HG03354 (cell line): ENCODE measurements around the gene ZFP62.
"Not testable (repeated sequence)": the region's sequence is repeated elsewhere in the genome, so short reads cannot be mapped to it uniquely, and the experiment has no call there.

Experiments
- ATAC-seq: cut with Tn5 transposase; IDR thresholded peaks from one replicate; pipeline ENCODE4 v1.9.1; 2021; ENCODE audit warnings: mild to moderate bottlenecking; ENCODE audit not compliant: unreplicated experiment, poor library complexity, severe bottlenecking

The ZFP62 gene

GRCh38 chr5:180837478-180837877 lies 23.6 kb downstream of the ZFP62 start:
- ATAC-seq = no peak

GRCh38 chr5:180832638-180833068 lies 28.4 kb downstream of the ZFP62 start:
- ATAC-seq = peak; percentile 47

- ATAC-seq = peak; percentile 80
Observed at GRCh38 chr5:180831139-180832093, 29.7 kb downstream of the ZFP62 start.

- peak; percentile 55 for ATAC-seq
Observed at GRCh38 chr5:180830253-180831138, 30.6 kb downstream of the ZFP62 start.

GRCh38 chr5:180829726-180830125 lies 31.4 kb downstream of the ZFP62 start:
- ATAC-seq = no peak

DNA sequence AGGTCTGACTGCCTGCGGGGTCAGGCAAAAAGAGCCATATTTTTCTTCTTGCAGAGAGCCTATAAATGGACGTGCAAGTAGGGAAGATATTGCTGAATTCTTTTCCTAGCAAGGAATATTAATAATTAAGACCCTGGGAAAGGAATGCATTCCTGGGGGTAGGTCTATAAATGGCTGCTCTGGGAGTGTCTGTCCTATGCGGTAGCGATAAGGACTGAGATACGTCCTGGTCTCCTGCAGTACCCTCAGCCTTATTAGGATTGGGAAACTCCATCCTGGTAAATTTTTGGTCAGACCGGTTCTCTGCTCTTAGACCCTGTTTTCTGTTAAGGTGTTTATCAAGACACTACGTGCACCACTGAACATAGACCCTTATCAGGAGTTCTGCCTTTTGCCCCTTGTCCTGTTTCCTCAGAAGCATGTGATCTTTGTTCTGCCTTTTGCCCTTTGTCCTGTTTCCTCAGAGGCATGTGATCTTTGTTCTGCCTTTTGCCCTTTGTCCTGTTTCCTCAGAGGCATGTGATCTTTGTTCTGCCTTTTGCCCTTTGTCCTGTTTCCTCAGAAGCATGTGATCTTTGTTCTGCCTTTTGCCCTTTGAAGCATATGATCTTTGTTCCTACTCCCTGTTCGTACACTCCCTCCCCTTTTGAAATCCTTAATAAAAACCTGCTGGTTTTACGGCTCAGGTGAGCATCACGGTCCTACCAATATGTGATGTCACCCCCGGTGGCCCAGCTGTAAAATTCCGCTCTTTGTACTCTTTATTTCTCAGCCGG lies 32.1 kb downstream of the ZFP62 start:
- not testable (repeated sequence) for ATAC-seq

GRCh38 chr5:180827374-180827773 lies 33.7 kb downstream of the ZFP62 start:
- not testable (repeated sequence) for ATAC-seq

DNA sequence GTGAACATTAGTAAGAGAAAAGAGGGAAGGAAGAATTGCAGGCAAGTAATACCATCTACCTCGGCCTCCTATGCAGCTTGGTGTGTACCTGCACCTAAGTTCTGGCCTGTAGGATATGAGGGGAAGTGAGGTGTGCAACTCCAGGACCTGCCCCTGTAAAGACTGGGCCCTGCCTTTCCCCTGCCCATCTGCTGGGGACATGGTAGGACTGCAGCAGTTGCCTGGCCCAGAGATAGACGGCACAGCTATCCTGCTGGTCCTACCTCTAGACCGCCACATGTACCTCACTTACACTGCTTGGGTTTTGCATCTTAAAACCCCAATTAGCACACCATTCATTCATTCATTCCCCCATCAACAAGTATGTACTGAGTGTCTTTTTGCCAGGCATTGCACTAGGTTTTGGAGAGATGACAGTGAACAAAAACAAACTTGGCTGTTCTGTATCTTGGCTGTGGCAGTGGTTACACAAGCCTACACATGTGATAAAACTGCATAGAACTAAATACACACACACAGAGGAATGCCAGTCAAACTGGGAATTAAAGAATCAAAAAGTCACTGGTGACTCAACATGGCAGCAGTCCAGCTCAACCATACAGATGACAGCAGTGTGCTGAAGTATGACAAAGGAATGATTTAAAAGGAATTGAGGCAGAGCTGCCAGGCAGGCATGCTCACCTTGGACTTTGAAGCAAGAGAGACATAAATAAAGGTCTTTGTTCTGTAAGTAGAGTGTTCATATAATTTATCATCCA lies 35.1 kb downstream of the ZFP62 start:
- ATAC-seq = no peak

- no peak for ATAC-seq
Observed at GRCh38 chr5:180824630-180825476, 36.2 kb downstream of the ZFP62 start.

DNA sequence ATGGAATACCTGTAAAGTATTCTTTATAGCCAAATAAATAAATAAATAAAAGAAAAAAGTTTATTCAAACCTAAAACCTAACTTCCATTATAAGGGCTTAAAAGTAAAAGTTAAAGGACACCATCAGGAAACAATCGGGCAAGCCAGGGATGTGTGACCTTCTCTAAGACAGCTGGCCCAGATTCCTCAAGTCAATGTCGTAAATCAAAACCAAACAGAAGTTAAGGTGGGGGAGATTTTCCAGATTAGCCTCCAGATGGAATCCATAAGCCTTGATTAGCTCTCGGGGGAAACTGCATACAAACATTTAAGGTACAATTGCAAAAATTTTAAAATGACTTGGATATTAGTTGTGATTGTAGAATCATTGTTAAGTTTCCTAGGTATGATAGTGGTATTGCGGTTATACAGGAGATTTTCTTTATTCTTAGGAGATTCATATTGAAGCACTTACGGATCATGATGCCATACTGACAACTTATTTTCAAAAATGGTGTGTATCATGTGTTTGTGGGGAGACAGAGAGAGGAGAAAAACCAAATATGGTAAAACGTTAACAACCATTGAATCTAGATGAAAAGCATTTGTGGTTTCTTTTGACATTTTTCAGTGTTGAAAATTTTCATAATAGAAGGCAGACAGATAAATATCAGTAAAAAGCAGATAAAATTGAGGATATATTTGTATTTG lies 37.0 kb downstream of the ZFP62 start:
- no peak for ATAC-seq

- ATAC-seq = no peak
Observed at GRCh38 chr5:180823346-180823745, 37.7 kb downstream of the ZFP62 start.

DNA sequence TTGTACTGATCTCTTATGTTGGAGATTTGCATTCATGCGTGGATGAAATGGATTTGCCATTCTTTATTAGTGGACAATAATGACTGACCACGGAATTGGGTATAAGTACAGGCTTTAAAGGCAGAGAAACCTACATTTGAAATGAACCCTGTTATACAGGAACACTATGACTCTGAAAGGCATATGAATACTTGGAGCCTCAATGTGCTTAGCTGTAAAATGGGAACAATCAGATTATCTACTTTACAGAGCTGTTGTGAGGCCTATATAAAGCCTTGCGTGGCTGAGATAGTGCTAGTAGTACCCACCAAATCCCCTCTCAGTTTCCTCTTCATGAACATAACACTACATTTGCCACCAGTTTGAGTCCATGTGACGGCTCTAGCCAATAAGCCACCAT lies 39.5 kb downstream of the ZFP62 start:
- no peak for ATAC-seq

GRCh38 chr5:180820788-180821321 lies 40.2 kb downstream of the ZFP62 start:
- ATAC-seq = peak; percentile 83

- ATAC-seq = no peak
Observed at GRCh38 chr5:180818677-180819341, 42.3 kb downstream of the ZFP62 start.

DNA sequence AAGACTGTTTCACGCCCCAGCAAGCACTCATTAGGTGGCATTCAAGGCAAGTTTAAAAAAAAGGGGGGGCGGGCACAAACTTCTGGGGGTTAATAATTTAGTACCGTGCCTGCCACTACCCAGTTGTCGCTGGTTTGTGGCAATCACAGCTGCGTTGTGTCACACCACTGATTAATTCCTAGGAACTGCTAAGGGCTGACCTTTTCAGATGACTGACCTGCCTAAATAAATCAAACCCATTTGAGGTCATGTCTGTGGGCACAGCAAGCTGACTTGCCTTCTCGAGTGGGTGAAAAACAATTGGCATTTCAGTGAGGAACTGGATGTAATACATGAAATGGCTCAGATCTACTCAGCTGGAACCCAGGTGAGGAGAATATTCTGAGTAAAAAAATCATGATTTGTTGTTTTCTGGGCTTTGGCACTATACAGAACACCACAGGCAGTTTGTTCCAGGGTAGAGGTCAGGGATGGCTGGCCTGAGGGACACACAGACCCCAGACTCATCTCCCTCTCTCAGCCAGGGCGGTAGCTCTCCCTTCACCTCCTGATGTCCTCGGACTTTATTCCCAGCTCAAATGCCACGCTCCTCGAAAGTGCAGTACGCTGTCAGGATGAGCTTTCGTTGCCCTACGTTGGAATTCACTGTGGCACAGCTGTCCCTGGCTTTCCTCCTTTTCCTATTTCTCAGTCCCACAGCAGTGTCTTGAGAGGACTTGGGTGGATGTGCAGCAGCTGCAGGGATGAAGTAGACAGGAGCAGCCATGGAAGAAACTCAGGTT lies 43.0 kb downstream of the ZFP62 start:
- no peak for ATAC-seq
